ENCODE measurements around the gene LY6G6F.

GRCh38 chr6:31727034-31727716 is 20.5 kb downstream of the LY6G6F start:
- TF ChIP-seq, protein P1, sequence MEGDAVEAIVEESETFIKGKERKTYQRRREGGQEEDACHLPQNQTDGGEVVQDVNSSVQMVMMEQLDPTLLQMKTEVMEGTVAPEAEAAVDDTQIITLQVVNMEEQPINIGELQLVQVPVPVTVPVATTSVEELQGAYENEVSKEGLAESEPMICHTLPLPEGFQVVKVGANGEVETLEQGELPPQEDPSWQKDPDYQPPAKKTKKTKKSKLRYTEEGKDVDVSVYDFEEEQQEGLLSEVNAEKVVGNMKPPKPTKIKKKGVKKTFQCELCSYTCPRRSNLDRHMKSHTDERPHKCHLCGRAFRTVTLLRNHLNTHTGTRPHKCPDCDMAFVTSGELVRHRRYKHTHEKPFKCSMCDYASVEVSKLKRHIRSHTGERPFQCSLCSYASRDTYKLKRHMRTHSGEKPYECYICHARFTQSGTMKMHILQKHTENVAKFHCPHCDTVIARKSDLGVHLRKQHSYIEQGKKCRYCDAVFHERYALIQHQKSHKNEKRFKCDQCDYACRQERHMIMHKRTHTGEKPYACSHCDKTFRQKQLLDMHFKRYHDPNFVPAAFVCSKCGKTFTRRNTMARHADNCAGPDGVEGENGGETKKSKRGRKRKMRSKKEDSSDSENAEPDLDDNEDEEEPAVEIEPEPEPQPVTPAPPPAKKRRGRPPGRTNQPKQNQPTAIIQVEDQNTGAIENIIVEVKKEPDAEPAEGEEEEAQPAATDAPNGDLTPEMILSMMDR (conservative IDR thresholded peaks at IDR 0.05) = no peak
- no peak for TF ChIP-seq ZFX (IDR thresholded peaks at IDR 0.05)
